H1 (cell line): ENCODE results near the gene ZNF501. TPM values are rescaled to one million over a fixed set of nuclear protein-coding genes. Genes with fewer than 3 reads are reported as not detected.

Experiments used
- BRCA1 ChIP-seq: IDR thresholded peaks from 2 replicates; pipeline ENCODE4 v1.6.1; 2012; ENCODE audit warnings: low read depth, low read length, improper control_type of control experiment
- CHD1 ChIP-seq: IDR thresholded peaks from 2 replicates; pipeline ENCODE4 v1.6.1; 2012; ENCODE audit warnings: low read depth, low read length, improper control_type of control experiment
- EGR1 ChIP-seq: IDR thresholded peaks from 2 replicates; pipeline ENCODE4 v1.6.1; 2011; ENCODE audit warnings: low read depth, low read length, borderline replicate concordance
- EZH2 ChIP-seq: fragments of 200-600 bp; sonication (generic); IDR thresholded peaks from 2 replicates; pipeline ENCODE4 v1.7.1; 2012; ENCODE audit warnings: low read depth, mild to moderate bottlenecking, moderate library complexity, low read length, inconsistent platforms; ENCODE audit not compliant: severe bottlenecking
- FOSL1 ChIP-seq: IDR thresholded peaks from 2 replicates; pipeline ENCODE4 v1.6.1; 2011; ENCODE audit warnings: mild to moderate bottlenecking, low read depth, low read length, moderate library complexity; ENCODE audit not compliant: insufficient read depth
- GABPA ChIP-seq: IDR thresholded peaks from 2 replicates; pipeline ENCODE4 v1.6.1; 2011; ENCODE audit warnings: mild to moderate bottlenecking, low read length, moderate library complexity, borderline replicate concordance; ENCODE audit not compliant: insufficient read depth
- KDM1A ChIP-seq: fragments of 200-600, 300-600 bp; sonication (generic); IDR thresholded peaks from 2 replicates; pipeline ENCODE4 v1.7.1; 2016; ENCODE audit warnings: mild to moderate bottlenecking, low read length, borderline replicate concordance
- POLR2AphosphoS5 ChIP-seq: IDR thresholded peaks from 2 replicates; pipeline ENCODE4 v1.6.1; 2011; ENCODE audit warnings: low read depth, low read length
- RNF2 ChIP-seq: fragments of 200-900, 300-1000 bp; sonication (generic); IDR thresholded peaks from 2 replicates; pipeline ENCODE4 v1.7.1; 2016; ENCODE audit warnings: borderline replicate concordance, low read depth, mild to moderate bottlenecking, antibody characterized with exemption, low read length; ENCODE audit not compliant: poor library complexity, severe bottlenecking; ENCODE audit errors: missing control alignments
- RXRA ChIP-seq: IDR thresholded peaks from 2 replicates; pipeline ENCODE4 v1.6.1; 2011; ENCODE audit warnings: low read depth, mild to moderate bottlenecking, low read length, moderate library complexity; ENCODE audit not compliant: insufficient read depth
- SIRT6 ChIP-seq: IDR thresholded peaks from one replicate; pipeline ENCODE4 v1.7.1; 2012; ENCODE audit warnings: low read length, inconsistent platforms
- TAF1 ChIP-seq: IDR thresholded peaks from 2 replicates; pipeline ENCODE4 v1.6.1; 2011; ENCODE audit warnings: mild to moderate bottlenecking, low read depth, low read length
- USF2 ChIP-seq: IDR thresholded peaks from 2 replicates; pipeline ENCODE4 v1.6.1; 2011; ENCODE audit warnings: low read length, improper control_type of control experiment
- polyA plus RNA-seq, 7 experiments: library from polyadenylated mRNA; depleted of rRNA in 3 of 7; stranded (reverse) in 5 of 7; unstranded in 2 of 7; fragments of >200 nt in 5 of 7; fragments of 200-250 nt in 2 of 7; gene quantifications; 1 replicate in 5 of 7; 2 replicates in 1 of 7; 4 replicates in 1 of 7; pipeline versions ENCODE4 v1.2.1 to v1.2.3, GENCODE V29; 2011 to 2013; ENCODE audit warnings: missing spikeins in 2 of 7, mixed read lengths in 2 of 7
- total RNA-seq: library from RNA; stranded (reverse); fragmentation: NEBNext Ultra II Directional; extraction: Animal tissue kit (Norgen Biotek cat#: 25700); gene quantifications from 2 replicates; pipeline ENCODE4 v1.2.1, GENCODE V29; 2021
- TF ChIP-seq, protein P1 (sequence below): IDR thresholded peaks from 2 replicates; pipeline ENCODE4 v1.6.1; 2012; ENCODE audit warnings: low read length, inconsistent platforms
- TF ChIP-seq, protein P2 (sequence below): IDR thresholded peaks from 2 replicates; pipeline ENCODE4 v1.6.1; 2012; ENCODE audit warnings: inconsistent platforms

Gene ZNF501
- total and polyA plus RNA-seq, 2 of the 8 experiments (the other 6 are each of a cell fraction or from before 2014, with no cell fraction given), result 1.6 to 5.3 TPM

GRCh38 chr3:44712455-44713075, 16.9 kb upstream of the ZNF501 start, which contains the start of gene ZNF502 (continued):
- TF ChIP-seq EZH2, result peak; percentile 32
- no peak for TF ChIP-seq SIRT6
- no peak for TF ChIP-seq USF2
- no peak for TF ChIP-seq KDM1A
- TF ChIP-seq BRCA1, result no peak
- TF ChIP-seq RNF2, result no peak
- no peak for TF ChIP-seq FOSL1
- TF ChIP-seq RXRA, result no peak
- peak; percentile 93 for TF ChIP-seq GABPA
- TF ChIP-seq TAF1, result peak; percentile 81
- peak; percentile 77 for TF ChIP-seq EGR1
- TF ChIP-seq, protein P1, sequence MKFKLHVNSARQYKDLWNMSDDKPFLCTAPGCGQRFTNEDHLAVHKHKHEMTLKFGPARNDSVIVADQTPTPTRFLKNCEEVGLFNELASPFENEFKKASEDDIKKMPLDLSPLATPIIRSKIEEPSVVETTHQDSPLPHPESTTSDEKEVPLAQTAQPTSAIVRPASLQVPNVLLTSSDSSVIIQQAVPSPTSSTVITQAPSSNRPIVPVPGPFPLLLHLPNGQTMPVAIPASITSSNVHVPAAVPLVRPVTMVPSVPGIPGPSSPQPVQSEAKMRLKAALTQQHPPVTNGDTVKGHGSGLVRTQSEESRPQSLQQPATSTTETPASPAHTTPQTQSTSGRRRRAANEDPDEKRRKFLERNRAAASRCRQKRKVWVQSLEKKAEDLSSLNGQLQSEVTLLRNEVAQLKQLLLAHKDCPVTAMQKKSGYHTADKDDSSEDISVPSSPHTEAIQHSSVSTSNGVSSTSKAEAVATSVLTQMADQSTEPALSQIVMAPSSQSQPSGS, result no peak
- no peak; the same call in 1 of the 2 replicates for TF ChIP-seq POLR2AphosphoS5
- TF ChIP-seq CHD1, result no peak
- TF ChIP-seq, protein P2, sequence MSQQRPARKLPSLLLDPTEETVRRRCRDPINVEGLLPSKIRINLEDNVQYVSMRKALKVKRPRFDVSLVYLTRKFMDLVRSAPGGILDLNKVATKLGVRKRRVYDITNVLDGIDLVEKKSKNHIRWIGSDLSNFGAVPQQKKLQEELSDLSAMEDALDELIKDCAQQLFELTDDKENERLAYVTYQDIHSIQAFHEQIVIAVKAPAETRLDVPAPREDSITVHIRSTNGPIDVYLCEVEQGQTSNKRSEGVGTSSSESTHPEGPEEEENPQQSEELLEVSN, result peak; percentile 98
